ENCODE results near the gene FKBP15. TPM values are rescaled to one million over a fixed set of nuclear protein-coding genes. Genes with fewer than 3 reads are reported as not detected.
"Not testable (repeated sequence)": the region's sequence is repeated elsewhere in the genome, so short reads cannot be mapped to it uniquely, and the experiment has no call there.

Gene FKBP15
- total RNA-seq, 4 donors from 2014 or later = 27.7 to 33.3 (median 30.3) TPM

DNA sequence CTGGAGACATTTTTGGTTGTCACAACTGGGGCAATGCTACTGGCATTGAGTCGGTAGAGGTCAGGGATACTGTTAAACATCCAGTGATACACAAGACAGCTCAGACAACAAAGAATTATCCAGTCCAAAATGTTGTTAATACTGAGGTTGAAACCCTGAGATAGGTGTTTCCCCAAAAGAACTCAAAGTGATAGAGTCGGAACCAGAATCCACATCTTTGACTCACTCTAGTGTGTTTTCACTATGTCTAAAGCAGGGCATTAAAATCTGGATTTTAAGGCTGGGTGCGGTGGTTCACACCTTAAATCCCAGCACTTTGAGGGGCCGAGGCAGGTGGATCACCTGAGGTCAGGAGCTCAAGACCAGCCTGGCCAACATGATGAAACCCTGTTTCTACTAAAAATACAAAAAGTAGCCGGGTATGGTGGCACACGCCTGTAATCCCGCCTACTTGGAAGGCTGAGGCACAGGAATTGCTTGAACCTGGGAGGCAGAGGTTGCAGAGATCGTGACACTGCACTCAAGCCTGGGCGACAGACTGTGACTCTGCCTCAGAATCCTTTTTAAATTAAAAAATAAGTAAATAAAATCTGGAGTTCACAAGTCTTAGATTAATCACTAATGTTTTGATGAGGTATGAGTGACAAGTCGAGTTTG lies 17.3 kb upstream of the FKBP15 start:
- DNase-seq (ENCODE audit: low spot score in 2 of 2) = no peak
- intact Hi-C loops (cut with DNase I; ENCODE audit: low total_unique reads) = no loop called here
- no peak for TF ChIP-seq POLR2A (IDR thresholded peaks at IDR 0.05)
- TF ChIP-seq CTCF (IDR thresholded peaks at IDR 0.05) = no peak
- WGBS, 2 donors = 88 to 92% methylated on average over 10 of the region's 10 CpGs
- H3K4me3 ChIP-seq (ENCODE audit: low read depth, poor library complexity, severe bottlenecking) = no peak overlapping the region

- DNase-seq (ENCODE audit: low spot score in 2 of 2) = no peak
- 91 to 92% methylated on average over 4 of the region's 4 CpGs for WGBS, 2 donors
- TF ChIP-seq CTCF (IDR thresholded peaks at IDR 0.05) = no peak
- TF ChIP-seq POLR2A (IDR thresholded peaks at IDR 0.05) = no peak
- intact Hi-C loops (cut with DNase I; ENCODE audit: low total_unique reads) = no loop called here
- no peak overlapping the region for H3K4me3 ChIP-seq (ENCODE audit: low read depth, poor library complexity, severe bottlenecking)
These were observed 15.9 kb upstream of the FKBP15 start for GRCh38 chr9:113237026-113237425.

DNA sequence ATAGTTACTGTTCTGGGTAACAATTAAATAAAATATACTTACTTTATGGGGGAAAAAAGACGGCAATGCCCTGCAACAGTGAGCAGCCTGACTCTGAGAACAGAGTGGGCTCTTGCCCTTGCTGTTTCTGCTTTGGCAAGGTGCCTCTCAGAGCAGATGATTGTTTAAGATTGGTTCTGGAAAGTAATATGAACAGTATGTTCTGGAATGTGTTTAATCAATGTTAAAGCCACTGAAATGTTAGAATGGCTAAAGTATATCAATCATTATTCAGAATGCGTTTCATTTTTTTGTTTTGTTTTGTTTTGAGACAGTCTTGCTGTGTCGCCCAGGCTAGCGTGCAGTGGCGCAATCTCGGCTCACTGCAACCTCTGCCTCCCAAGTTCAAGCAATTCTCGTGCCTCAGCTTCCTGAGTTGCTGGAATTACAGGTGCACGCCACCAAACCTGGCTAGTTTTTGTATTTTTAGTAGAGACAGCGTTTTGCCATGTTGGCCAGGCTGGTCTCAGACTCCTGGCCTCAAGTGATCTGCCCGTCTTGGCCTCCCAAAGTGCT lies 14.7 kb upstream of the FKBP15 start:
- WGBS, 2 donors = 80 to 88% methylated on average over 10 of the region's 10 CpGs
- DNase-seq (ENCODE audit: low spot score in 2 of 2); H3K4me3 ChIP-seq (ENCODE audit: low read depth, poor library complexity, severe bottlenecking); intact Hi-C loops (cut with DNase I; ENCODE audit: low total_unique reads): not testable (repeated sequence)

DNA sequence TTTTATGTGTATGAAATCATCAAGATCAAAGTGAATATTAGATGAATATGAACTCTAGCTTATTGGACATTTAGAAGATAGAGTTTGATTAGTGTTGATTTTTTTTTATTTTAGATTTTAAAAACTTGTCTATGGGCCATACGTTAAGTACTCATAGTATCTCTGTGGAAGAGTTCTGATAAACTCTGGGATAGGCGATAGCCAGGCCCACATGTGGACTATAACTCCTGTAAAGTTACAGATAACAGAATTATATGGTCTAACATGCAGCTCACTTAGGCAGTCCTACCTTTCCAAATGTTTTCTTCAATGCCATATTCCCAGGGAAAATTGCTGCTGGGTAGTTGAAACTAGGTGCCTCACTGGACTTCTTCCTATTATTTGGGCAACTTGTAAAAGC lies 10.6 kb upstream of the FKBP15 start:
- no peak for DNase-seq (ENCODE audit: low spot score in 2 of 2)
- no peak for TF ChIP-seq CTCF (IDR thresholded peaks at IDR 0.05)
- TF ChIP-seq POLR2A (IDR thresholded peaks at IDR 0.05) = no peak
- no peak overlapping the region for H3K4me3 ChIP-seq (ENCODE audit: low read depth, poor library complexity, severe bottlenecking)
- 95% methylated on average over 2 of the region's 2 CpGs for WGBS, 2 donors
- intact Hi-C loops (cut with DNase I; ENCODE audit: low total_unique reads) = no loop called here

DNA sequence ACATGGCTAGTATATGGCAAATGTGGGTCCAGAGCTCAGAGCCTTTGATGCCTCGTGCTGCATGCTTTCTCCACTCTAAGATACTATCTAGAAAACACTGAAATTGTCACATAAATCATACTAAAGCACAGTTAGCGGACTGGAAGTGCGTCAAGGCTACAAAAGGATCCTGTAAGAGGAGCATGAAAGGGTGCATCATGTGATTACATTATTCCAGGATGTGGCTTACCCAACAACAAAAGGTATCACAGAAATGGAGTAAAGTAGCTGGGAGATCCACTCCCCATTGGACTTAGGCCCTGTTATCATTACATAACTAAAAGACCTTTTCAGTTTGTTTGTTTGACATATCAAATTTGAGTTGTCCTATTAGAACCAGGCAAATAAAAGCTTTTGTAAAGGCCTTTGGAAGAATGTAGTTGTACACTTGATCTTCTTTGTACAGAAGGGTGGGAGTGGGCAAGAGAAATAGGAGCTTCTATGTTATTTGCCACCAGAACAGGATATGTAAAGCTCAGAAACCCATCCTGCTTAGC lies 7.1 kb upstream of the FKBP15 start:
- WGBS, 2 donors = 64 to 65% methylated on average over 3 of the region's 3 CpGs
- intact Hi-C loops (cut with DNase I; ENCODE audit: low total_unique reads) = no loop called here
- no peak for DNase-seq (ENCODE audit: low spot score in 2 of 2)
- no peak for TF ChIP-seq CTCF (IDR thresholded peaks at IDR 0.05)
- no peak for TF ChIP-seq POLR2A (IDR thresholded peaks at IDR 0.05)
- H3K4me3 ChIP-seq (ENCODE audit: low read depth, poor library complexity, severe bottlenecking) = no peak overlapping the region

- H3K4me3 ChIP-seq (ENCODE audit: low read depth, poor library complexity, severe bottlenecking) = no peak overlapping the region
- intact Hi-C loops (cut with DNase I; ENCODE audit: low total_unique reads) = no loop called here
- TF ChIP-seq CTCF (IDR thresholded peaks at IDR 0.05) (no peak), POLR2A (IDR thresholded peaks at IDR 0.05) (no peak)
- 0 to 85% methylated on average over 1 of the region's 1 CpG for WGBS, 2 donors
- no peak for DNase-seq (ENCODE audit: low spot score in 2 of 2)
These were observed 6.4 kb upstream of the FKBP15 start for GRCh38 chr9:113227436-113227835.
